HepG2 (cell line): ENCODE measurements around the gene GPALPP1. TPM values are rescaled to one million over a fixed set of nuclear protein-coding genes. Genes with fewer than 3 reads are reported as not detected.

Experiments used
- ATAC-seq: fragments of 200-7000 bp; cut with Tn5 transposase; 3 replicates; pipeline ENCODE4 v1.9.1; 2020; ENCODE audit warnings: mild to moderate bottlenecking, moderate library complexity
- BruUV-seq: library from RNA; stranded (reverse); fragments of 400-500 nt; replicated peaks from 2 replicates; lab custom pipeline; 2021; lab: Mats Ljungman, UMichigan
- CTCF ChIA-PET: fragments of 300-600 bp; formaldehyde crosslinking; extraction: SDS; loops from one replicate; lab custom pipeline; 2021; ENCODE audit warnings: low total read pairs, inconsistent platforms, low intra/inter-chr PET ratio; lab: Yijun Ruan, JAX
- POLR2A ChIA-PET: fragments of 350-600 bp; sonication (Branson Sonifier 250); formaldehyde crosslinking; loops from one replicate; lab custom pipeline; 2020; ENCODE audit warnings: antibody characterized with exemption, inconsistent platforms; lab: Yijun Ruan, JAX
- DNase-seq: peaks from one replicate; pipeline ENCODE4 v3.0.0-alpha.2; 2015; ENCODE audit warnings: low spot score
- FAIRE-seq: peaks from 3 replicates; lab custom pipeline; 2011; peaks lifted over from hg19 to GRCh38; lab: Jason Lieb, UNC
- H2AFZ ChIP-seq: one replicate; pipeline ENCODE4 v1.6.1; 2011; ENCODE audit warnings: low read length, inconsistent platforms
- H3K27ac ChIP-seq: fragments of 300-600 bp; 3 replicates; pipeline ENCODE4 v1.8.0; 2011; ENCODE audit warnings: mixed run types, mild to moderate bottlenecking, mixed read lengths, low read length, inconsistent platforms; ENCODE audit not compliant: insufficient read depth; ENCODE audit errors: extremely low read length
- H3K27me3 ChIP-seq, 2 experiments: fragments of 200-600 bp in 1 of 2; 2 replicates in 1 of 2; 3 replicates in 1 of 2; pipeline versions ENCODE4 v1.6.0 to v1.8.0; 2011; ENCODE audit warnings: low read length in 2 of 2, mild to moderate bottlenecking in 2 of 2, moderate library complexity in 2 of 2, inconsistent platforms in 1 of 2; ENCODE audit not compliant: insufficient read depth in 2 of 2, control insufficient read depth in 1 of 2
- H3K36me3 ChIP-seq, 2 experiments: fragments of 200-600 bp in 1 of 2; replicated peaks in 1 of 2; 2 replicates in 1 of 2; 3 replicates in 1 of 2; pipeline versions ENCODE4 v1.5.1 to v1.8.0; 2011; ENCODE audit warnings: low read length in 2 of 2, inconsistent platforms in 1 of 2; ENCODE audit not compliant: insufficient read depth in 2 of 2, control insufficient read depth in 1 of 2
- H3K4me1 ChIP-seq: 2 replicates; pipeline ENCODE4 v1.5.1; 2012; ENCODE audit warnings: low read length, inconsistent platforms; ENCODE audit not compliant: insufficient read depth
- H3K4me2 ChIP-seq: 2 replicates; pipeline ENCODE4 v1.6.0; 2011; ENCODE audit warnings: low read depth, low read length, inconsistent platforms
- H3K4me3 ChIP-seq, 3 experiments: fragments of 200-600 bp in 1 of 3; sonication (generic), shearing (Covaris generic) in 1 of 3; replicated peaks in 1 of 3; 2 replicates each; pipeline ENCODE4 v1.5.1; 2011 to 2016; ENCODE audit warnings: low read length in 3 of 3, inconsistent platforms in 2 of 3, low read depth in 2 of 3, mild to moderate bottlenecking in 2 of 3, control low read depth in 1 of 3, mixed read lengths in 1 of 3; ENCODE audit not compliant: insufficient read depth in 1 of 3
- H3K79me2 ChIP-seq: one replicate; pipeline ENCODE4 v1.6.1; 2011; ENCODE audit warnings: low read length, inconsistent platforms; ENCODE audit not compliant: insufficient read depth
- H3K9ac ChIP-seq: 2 replicates; pipeline ENCODE4 v1.6.0; 2011; ENCODE audit warnings: mild to moderate bottlenecking, low read depth, low read length, inconsistent platforms; ENCODE audit not compliant: insufficient read depth
- H3K9me3 ChIP-seq: 2 replicates; pipeline ENCODE4 v1.5.1; 2012; ENCODE audit warnings: mild to moderate bottlenecking, low read length
- H4K20me1 ChIP-seq: 2 replicates; pipeline ENCODE4 v1.6.0; 2011; ENCODE audit warnings: inconsistent platforms, mild to moderate bottlenecking, low read length, moderate library complexity; ENCODE audit not compliant: insufficient read depth
- ATF2 ChIP-seq: sonication (generic); formaldehyde crosslinking; IDR thresholded peaks from 2 replicates; pipeline ENCODE4 v1.4.0; 2020; ENCODE audit warnings: missing genetic modification reagents
- HCFC1 ChIP-seq: fragments of 150-350 bp; IDR thresholded peaks from 2 replicates; pipeline ENCODE4 v1.6.1; 2014; ENCODE audit warnings: low read depth, low read length
- HIC2 ChIP-seq: sonication (generic); formaldehyde crosslinking; IDR thresholded peaks from 2 replicates; pipeline ENCODE4 v1.9.0; 2022; ENCODE audit warnings: low read depth, missing genetic modification reagents
- HNRNPUL1 ChIP-seq: fragments of 200-400 bp; formaldehyde crosslinking; IDR thresholded peaks from 2 replicates; pipeline ENCODE4 v1.6.1; 2017; ENCODE audit warnings: low read depth, mild to moderate bottlenecking, low read length, moderate library complexity
- PAWR ChIP-seq: sonication (generic); formaldehyde crosslinking; IDR thresholded peaks from 2 replicates; pipeline ENCODE4 v1.4.0; 2020; ENCODE audit warnings: missing genetic modification reagents, mild to moderate bottlenecking, borderline replicate concordance
- PRPF4 ChIP-seq: fragments of 200-400 bp; formaldehyde crosslinking; IDR thresholded peaks from 2 replicates; pipeline ENCODE4 v1.6.1; 2016; ENCODE audit warnings: low read length, low read depth; ENCODE audit not compliant: poor library complexity, severe bottlenecking
- ZFP91 ChIP-seq: sonication (generic); formaldehyde crosslinking; IDR thresholded peaks from 2 replicates; pipeline ENCODE4 v1.9.0; 2022; ENCODE audit warnings: missing genetic modification reagents, mild to moderate bottlenecking, borderline replicate concordance
- ZNF674 ChIP-seq: sonication (generic); formaldehyde crosslinking; IDR thresholded peaks from 2 replicates; pipeline ENCODE4 v1.5.0; 2020; ENCODE audit warnings: low read depth, mild to moderate bottlenecking, missing genetic modification reagents
- WGBS: methylation state at CpG from one replicate; pipeline ENCODE4 v1.1.6; 2017; ENCODE audit warnings: low lambda C conversion rate; 5-methylcytosine and 5-hydroxymethylcytosine counted together
- in situ Hi-C: cut with HindIII; loops from 2 replicates; pipeline ENCODE4 v1.10.0; 2017; ENCODE audit warnings: low pct_unique_long_range_greater_than_20kb; ENCODE audit not compliant: extremely low pct_ligation_motif_present
- intact Hi-C: fragments of 100-400 bp; cut with micrococcal nuclease; formaldehyde crosslinking; loops from one replicate; pipeline ENCODE4 v1.10.0; 2022; ENCODE audit not compliant: unreplicated experiment
- polyA plus RNA-seq, 8 experiments: library from polyadenylated mRNA; depleted of rRNA in 3 of 8; stranded (reverse) in 7 of 8; unstranded in 1 of 8; fragments of >200 nt; fragmentation: Illumina TruSeq in 4 of 8; extraction: Trizol in 4 of 8; gene quantifications; 2 replicates each; pipeline versions ENCODE4 v1.2.1 to v1.2.3, GENCODE V29; 2011 to 2016; ENCODE audit warnings: low read depth in 4 of 8, missing spikeins in 1 of 8, mixed read lengths in 1 of 8; ENCODE audit not compliant: insufficient read depth in 1 of 8
- total RNA-seq, 5 experiments: library from RNA; depleted of rRNA; stranded (reverse); fragments of >200 nt; fragmentation: Illumina TruSeq; extraction: Trizol; gene quantifications; 2 replicates each; pipeline ENCODE4 v1.2.3, GENCODE V29; 2016; ENCODE audit warnings: low read depth in 1 of 5

GPALPP1 gene
- total and polyA plus RNA-seq, 2 of the 13 experiments (the other 11 are each of a cell fraction or from before 2014, with no cell fraction given) = 12.1 to 23.1 TPM

DNA sequence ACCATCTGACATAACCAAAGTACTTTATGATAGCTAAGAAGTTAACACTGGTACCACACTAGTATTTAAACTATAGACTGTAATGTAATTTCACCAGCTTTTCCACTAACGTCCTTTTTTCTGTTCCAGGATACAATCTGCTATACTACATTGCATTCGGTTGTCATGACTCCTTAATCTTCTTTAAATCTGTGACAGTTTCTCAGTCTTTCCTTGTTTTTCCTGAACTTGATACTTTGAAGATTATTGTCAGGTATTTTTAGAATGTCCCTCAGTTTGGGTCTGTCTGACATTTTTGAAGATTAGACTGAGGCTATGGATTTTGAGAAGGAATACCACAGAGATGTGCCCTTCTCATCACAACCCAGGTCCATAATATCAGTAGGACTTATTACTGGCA, 36.7 kb upstream of the GPALPP1 start (continued):
- TF ChIP-seq ATF2 (CRISPR knock-in tag) (no peak), PAWR (CRISPR knock-in tag) (no peak)

DNA sequence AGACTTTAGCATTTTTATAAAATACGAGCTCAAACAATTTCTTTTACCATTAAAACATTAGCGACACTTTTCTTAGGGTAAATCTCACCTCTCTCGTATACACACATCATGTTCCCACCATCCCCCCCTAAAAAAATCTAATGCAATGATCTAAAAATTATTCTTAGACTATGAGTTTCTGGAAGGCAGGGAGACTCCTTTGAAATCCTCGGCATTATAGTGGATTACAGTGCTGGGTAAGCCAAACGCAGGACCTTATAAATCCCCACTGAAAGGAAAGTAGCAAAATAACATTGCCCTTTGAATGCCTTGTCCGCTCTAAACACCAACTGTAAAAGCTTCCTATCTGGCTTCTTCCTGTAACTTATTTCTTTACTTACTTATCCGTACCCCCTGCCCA, 35.1 kb upstream of the GPALPP1 start:
- ChIA-PET CTCF (no interaction called here), POLR2A (no interaction called here)
- peaks cover 1 to 35% of the 10 kb centered on the region in 2 experiments; a peak in 3 of 5 replicates for H3K36me3 ChIP-seq
- no peak for ATAC-seq
- no TSS peak for BruUV-seq
- WGBS = 96% methylated on average over 7 of the region's 7 CpGs
- no peaks in the 10 kb centered on the region for H3K79me2 ChIP-seq
- no peaks in the 10 kb centered on the region for H3K9me3 ChIP-seq
- no peak for FAIRE-seq
- no peaks in the 10 kb centered on the region for H3K4me1 ChIP-seq
- H3K9ac ChIP-seq = no peak overlapping the region
- no peaks in the 10 kb centered on the region for H3K27me3 ChIP-seq
- no peak overlapping the region for H3K4me3 ChIP-seq
- H2AFZ ChIP-seq = no peak overlapping the region
- no peaks in the 10 kb centered on the region for H4K20me1 ChIP-seq
- H3K27ac ChIP-seq = no peak overlapping the region
- in situ Hi-C loops = loop anchor here (25.0 kb wide), 1 partner anchor 1042 kb away; no protein-coding TSS in a partner anchor
- no peak overlapping the region for H3K4me2 ChIP-seq
- intact Hi-C loops = no loop called here
- DNase-seq = no peak
- TF ChIP-seq HIC2 (no peak), HCFC1 (no peak), ZFP91 (CRISPR knock-in tag) (no peak), PRPF4 (no peak), ZNF674 (CRISPR knock-in tag) (no peak), HNRNPUL1 (no peak)
